HL-60/S4 treated with retinoic acid at 250 ng/mL for 4 days and 3 days (cell line): ENCODE measurements around the gene KCTD5.

Source experiments
- in situ Hi-C: fragments of 300-500 bp; cut with MboI; formaldehyde crosslinking; loops from 2 replicates; pipeline ENCODE4 v1.7.0; 2022; ENCODE audit warnings: low sequenced_read_pairs

KCTD5 gene

DNA sequence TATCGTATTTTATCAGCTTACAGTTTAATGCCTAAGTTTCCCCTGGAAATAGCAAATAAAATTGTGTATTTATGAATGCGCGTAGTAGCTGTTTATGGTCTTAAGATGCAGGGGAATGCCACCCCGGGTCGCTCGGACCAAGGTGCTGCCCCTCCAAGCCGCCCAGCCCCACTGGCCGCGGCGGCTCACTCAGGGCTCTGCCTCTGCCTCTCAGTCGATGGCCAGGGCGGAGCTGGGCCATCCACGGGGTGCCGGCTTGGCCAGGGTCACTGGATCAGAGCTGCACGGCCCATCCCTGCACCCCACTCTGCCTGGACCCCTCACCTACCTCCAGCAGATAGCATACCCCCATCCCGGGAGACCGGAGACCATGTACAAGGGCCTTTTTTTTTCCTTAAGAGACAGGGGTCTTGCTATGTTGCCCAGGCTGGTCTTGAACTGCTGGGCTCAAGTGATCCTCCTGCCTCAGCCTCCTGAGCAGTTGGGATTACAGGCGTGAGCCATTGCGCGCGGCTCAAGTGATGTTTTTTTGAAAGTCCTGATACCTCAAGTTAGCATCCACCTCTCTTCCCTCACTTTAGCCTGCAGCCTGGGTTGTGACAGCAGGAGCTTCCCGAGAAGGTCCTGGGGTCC lies 26.7 kb downstream of the KCTD5 start:
- in situ Hi-C loops, result no loop called here

DNA sequence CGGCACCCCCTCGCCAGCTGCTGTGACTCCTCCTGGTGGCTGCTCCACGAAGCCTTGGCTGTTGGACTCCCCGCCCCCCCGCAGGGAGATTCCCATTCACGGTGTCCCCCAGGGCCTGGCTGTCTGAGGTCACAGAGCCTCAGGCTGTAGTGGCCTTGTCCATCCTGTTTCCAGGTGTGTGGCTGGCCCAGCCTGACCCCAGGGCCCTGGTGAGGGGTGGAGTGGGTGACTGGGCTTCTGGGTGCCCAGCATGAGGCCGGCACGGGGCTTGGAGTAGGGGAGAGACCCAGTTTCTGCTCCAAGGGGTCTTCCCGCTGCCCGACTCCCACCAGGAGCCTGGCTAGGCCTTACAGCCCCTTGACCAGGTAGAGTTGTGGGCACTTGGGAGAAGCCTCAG lies 27.3 kb downstream of the KCTD5 start:
- in situ Hi-C loops, result no loop called here

DNA sequence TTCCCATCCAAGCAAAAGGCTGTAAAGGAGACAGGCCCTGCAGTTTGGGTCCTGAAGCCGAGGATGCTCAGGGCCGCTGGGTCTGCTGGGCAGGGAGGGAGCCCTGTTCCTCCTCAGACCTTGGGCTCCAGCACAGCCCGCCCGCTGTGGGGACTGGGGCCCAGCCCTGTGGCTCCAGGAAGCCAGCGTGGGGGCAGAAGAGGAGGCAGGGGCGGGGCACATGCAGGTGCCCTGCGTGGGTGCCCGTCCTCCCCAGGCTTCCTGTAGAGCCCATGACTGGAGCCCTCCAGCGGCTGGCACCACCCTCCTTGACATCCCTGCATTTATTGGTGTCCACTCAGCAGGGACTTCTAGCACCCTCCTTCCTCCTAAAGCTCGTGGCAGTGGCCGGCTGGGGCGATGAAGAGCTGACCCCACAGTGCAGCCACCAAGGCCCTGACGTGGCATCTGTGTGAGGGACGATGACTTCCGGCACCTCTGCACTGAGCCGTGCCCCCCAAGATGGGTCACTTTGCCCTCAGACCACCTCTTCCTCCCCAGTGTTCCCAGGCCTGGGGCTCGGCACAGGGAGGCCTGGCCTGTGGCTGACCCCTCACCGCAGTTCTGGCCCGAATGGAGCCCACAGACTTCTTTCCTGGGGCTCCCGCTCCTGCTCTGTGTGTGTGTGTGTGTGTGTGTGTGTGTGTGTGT lies 27.8 kb downstream of the KCTD5 start:
- in situ Hi-C loops, result no loop called here

DNA sequence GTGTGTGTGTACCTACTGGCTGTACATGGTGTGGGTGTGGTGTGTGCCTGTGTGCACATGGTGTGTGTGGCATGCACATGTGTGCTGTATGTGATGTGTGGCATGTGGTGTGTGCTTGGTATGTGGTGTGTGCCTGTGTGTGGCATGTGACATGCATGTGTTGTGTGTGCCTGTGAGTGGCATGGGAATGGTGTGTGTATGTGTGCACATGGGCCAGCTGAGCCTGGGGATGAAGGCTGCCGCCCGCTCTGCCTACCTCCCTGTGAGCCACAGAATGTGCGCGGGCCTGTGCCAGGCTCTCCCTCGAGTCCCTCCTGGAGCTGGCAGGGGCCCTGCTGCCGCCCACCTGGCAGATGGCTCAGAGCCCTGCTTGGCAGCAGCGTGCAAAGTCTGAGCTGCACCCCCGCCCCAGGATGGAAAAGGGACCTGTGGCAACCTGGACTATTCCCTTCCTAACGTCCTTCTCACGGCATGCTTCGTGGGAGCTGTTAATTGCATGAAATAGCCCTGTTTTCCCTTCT lies 28.4 kb downstream of the KCTD5 start:
- in situ Hi-C loops, result no loop called here

DNA sequence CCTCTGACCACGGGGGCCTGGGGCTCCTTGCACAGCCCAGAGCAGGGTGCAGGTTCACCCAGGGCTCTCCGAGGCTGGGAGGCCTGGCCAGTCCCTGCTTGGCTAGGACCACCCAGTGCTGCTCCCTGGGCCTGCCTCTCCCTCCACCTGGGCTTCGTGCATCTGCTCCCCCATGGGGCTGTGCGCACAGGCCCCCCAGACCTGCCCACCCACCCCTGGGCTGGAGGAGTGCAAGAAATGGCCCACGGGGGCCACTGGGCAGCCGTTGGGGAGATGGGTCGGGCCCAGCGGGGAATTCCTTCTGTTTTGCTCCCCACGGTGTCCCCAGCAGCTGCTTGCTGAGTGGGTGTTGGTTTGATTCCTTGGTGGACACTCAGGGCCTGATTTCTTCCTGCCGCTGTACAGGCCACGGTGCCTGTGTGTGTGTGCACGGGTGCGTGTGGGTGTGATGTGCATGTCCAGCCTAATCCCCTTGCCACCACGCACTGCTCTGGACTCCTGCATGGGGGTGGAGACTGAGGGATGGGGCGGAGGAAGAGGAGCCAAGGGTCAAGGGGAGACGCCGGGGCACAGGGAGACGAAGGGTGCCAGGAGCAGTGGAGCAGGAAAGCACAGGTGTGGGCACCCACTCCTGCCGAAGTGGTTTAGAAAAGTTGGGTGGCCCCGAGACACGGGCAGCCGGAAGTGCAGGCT lies 29.2 kb downstream of the KCTD5 start:
- in situ Hi-C loops, result no loop called here

DNA sequence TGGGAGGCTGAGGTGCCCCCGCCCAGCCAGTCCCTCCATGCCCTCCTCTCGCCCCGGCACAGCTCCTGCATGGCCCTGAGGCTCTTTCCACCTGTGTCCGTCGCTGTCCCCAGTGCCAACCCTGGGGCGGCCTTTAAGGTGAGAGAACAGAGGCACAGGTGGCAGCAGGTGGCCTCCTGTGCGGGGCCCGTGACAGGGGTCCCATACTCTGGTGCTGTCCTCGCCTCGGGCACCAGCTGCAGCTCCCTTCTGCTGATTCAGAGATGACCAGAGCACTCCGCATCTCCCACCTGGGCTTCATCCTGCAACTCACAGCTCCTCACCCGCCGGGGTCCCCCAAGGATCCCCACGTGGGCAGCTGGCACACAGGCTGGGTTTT lies 29.7 kb downstream of the KCTD5 start:
- in situ Hi-C loops, result no loop called here

DNA sequence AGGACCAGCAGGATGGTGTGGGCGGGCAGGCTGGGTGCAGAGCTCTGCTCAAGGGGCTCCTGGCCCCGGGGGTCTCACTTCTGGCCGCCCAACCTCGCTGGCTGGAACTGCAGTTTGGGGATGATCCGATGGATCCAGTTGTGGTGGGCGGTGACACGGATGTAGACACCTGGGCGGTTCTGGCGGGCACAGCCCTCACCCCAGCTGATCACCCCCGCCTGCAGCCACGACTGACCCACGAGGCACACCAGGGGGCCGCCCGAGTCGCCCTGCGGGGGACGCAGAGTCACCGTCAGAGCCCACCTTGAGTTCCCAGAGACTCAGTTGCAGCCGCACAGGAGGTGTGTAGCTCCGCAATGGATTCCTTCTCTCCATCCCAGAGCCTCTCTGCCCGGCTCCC lies 30.2 kb downstream of the KCTD5 start:
- in situ Hi-C loops, result no loop called here

DNA sequence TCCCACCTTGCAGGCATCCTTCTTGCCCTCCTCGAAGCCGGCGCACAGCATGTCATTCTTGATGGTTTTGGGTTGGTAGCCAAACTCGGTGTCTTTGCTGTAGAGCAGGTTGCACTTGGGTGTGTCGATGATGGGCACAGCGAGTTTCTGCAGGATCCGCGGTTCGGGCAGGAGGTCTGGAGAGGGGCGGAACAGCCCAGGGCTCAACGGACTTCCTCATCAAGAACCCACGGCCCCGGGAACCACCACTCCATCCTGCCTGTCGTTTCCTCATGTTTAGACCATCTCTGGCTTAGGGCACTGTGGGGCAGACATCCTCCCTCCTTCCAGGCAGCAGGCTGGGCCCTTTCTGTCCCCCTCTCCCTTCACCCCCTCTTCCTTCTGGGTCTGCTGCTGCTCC lies 31.2 kb downstream of the KCTD5 start:
- in situ Hi-C loops, result no loop called here

DNA sequence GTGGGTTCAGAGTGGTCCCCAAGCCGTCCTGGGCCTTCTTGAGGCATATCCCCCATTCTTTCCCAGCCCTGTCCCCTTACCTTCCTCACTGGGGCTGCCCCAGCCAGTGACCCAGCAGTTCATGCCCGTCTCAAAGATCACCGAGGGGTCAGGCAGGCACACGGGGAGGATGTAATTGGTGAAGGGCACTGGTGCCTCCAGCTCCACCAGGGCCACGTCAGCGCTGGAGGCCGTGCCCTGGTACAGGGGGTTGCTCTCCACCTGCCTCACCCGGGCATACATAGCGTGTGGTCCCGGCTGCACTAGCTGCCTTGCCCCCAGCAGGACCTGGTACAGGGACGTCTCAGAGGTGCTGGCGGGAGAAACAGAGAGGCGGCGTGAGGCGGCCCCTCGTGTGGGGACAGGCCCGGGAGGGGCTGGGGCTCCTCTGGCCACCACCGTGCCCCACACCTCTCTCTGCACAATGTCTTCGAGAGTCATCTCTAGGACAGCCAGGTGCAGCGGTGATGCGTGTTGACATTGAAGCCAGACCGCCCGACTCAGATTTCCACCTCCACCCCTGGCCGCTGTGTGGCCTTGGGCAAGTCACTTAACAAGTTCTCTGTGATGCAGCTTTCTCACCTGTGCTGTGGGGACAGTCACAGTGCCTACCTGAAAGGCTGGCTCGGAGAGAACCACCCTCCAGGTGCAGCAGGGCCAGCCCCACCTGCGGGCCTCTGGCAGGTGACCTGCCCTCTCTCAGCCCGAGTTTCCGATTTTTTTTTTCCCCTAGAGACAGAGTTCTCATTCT lies 31.9 kb downstream of the KCTD5 start:
- in situ Hi-C loops, result no loop called here

DNA sequence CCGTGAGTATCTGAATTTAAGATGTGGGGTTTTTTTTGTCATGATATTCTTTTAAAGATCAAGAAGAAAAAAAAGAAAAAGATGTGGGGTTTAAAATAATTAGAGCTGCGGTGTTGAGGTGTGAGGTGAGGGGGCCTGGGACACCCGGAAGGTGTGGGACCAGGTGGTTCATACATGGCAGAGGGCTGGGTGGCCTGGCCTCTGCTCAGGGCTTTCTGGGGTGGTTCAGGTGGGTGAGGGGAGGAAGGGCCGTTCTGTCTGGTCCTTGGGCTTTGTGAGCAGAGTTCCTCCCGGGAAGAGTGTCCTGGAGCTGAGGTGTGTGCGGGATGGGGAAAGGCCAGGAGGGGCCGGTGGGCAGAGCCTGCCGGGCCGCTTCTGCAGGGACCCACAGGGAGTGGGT lies 32.7 kb downstream of the KCTD5 start:
- in situ Hi-C loops, result no loop called here

DNA sequence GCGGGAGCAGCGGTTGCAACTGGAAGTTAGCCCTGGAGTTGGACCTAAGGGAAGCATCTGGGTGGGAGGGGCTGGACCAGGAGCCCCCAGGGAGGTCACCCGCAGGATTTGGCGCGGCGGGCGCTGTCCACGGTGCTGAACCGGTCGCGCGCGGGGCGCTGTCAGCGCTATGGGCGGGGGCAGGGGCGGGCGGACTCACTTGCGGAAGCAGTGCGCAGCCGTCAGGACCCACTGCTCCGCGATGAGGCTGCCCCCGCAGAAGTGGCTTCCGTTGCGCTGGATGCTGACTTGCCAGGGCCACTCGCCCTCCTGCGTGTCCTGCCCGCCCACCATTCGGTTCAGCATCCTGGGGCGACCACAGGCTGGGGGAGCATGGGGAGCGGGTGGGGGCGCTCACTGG lies 33.2 kb downstream of the KCTD5 start:
- in situ Hi-C loops, result no loop called here

DNA sequence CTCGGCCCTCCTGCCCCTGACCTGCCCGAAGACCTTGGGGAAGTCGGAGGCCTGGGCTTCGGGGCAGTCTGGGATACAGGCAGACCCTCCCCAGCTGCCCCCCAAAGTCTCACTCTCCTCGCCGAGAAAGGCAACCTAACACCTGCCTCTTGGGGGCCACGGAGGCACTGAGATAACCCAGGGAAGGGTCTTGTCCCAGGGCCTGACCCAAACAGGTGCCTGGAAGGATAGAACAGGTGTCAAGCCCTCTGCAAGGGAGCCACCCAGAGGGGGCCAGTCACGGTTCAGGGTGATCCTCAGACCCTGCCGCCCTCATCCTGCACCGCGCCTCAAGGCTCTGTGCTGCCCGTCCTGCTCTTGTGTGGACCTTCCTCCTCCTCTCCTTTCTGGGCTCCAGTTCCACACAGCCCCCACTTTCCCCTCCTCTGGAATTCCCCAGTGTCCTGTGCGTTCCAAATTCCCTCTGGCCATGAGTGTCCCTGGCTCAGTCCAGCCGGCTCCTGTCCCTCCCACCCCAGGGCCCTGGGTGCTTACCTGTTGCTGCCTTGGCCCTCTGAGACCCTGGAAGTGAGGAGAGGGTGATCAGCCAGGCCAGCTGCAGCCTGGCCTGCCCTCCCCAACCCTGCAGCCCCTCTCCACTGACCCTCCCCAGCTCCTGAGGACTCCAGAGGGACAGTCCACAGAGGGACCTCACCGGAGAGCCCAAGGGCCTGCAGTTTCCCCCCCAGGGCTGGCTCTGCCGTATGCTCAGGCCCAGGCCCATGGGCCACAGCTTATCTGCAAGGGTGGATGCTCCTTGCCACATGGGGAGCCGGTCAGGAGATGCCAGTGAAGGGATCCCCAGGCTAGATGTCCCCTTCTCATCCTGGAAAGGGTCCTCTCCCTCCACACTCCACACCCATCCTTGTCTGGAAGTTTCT lies 33.9 kb downstream of the KCTD5 start:
- in situ Hi-C loops, result no loop called here

DNA sequence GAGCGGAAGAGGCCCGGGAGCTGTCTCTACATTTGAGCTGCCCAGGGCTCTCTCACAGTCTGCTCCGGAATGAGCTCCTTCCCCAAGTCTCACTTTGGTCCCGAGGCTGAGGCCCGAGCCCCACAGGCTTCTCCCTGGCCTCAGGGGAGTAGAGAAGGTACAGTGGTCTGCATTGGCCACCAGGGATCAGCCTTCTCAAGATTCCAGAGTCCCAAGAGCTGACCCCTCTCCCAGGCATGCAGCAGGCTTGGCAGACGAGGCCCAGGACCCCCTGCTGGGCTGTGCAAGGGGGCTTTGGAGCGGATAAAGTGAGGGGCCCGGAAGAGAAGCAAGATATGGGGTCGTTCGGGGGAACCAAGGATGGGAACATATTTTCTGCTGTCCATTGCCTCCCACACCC lies 34.6 kb downstream of the KCTD5 start:
- in situ Hi-C loops, result no loop called here

DNA sequence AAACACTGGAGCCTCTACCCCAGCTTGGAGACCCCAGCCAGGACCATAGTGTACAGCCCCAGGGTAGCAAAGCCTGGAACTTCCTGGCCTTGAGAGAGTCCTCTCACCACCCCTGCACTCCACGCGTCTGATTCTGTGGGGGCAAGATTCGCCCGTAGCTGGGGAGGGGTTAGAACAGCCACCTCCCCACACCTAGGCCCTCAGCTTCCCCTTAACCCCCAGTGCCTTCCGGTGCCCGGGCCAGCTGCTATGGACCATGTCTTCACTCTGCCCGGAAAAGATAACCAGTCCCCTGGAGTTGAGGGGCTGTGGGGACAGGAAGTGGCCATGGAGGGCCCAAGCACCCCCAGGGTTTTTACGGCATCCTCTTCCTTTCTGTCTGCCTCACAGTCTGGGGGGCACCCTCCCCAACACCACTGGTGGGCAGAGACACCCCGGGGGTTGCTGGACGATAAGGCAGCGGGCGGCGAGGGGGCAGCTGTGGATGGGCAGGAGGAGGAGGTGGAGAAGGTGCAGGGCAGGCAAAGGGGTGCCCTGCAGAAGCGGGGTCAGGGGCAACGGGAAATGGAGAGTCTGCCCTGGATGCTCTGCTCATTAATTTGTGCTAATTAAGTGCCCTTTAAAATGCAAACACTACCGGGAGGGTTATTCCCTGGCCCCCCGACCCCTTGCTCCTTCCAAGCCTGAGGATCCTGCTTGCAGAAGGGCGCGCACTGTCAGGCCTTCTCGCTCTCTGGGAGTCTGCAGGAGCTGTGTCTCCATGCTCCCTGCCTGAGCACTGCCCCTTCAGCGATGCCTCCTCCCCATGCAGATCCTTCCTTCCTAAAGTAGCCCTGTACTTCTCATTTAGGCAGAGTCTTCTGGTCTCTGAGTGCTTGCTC lies 35.3 kb downstream of the KCTD5 start:
- in situ Hi-C loops, result no loop called here

DNA sequence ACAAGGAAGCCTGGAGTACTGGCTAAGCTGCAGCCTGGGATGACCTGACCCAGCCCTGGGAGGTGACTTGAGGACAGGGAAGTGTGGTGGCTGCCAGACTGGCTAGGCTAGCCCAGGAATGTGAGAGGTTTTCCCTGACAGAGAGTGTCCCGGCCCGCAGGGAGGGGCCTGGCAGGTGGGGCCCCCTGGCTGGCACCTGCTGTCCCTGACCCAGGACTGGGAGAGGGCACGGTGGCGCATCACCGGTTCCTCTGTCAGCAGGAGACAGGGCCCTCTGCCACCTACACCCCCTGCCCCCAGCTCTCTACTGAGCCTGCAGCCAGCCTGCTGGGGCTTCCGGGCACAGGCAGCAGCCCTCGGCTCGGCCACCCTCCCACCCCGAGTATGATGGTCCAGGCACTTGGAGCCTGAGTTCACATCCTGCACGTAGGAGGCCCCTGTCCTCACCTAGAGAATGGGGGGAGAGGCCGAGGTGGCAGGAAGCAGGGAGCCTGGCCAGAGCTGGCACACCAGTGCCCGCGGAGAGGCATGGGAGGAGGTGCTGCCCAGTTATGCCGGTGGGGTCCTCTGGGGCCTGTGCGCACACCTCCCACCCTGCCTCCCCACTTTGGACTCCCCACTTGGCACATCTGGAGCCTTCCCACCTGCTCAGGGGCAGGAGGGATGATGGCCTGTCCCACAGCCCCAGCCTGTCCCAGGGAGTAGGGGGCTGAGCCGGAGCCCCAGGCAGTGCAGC lies 37.2 kb downstream of the KCTD5 start:
- in situ Hi-C loops, result no loop called here

DNA sequence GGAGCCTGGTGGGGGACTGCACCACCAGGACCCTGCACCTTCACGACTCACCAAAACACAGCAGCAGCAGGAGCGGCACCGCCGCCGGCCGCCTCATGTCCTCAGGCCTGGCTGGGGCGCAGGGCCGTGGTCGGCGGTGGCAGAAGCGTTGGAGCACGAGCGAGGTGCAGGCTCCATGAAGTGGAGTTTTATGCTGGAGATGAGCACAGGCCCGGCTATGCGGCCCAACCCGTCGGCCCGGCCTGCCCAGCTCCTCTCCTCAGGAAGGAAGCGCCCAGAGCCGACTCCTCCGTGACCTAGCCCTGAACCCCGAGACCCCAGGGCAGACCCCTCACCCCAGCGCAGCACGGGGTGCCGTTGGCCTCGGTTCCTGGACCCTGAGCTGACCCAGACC lies 37.7 kb downstream of the KCTD5 start, which contains the start of gene PRSS27:
Gene PRSS27 (minus strand): TSS at position 161 of the 394 bp plus-strand sequence. CDS start 64 bp downstream, at position 97.
- in situ Hi-C loops, result no loop called here

DNA sequence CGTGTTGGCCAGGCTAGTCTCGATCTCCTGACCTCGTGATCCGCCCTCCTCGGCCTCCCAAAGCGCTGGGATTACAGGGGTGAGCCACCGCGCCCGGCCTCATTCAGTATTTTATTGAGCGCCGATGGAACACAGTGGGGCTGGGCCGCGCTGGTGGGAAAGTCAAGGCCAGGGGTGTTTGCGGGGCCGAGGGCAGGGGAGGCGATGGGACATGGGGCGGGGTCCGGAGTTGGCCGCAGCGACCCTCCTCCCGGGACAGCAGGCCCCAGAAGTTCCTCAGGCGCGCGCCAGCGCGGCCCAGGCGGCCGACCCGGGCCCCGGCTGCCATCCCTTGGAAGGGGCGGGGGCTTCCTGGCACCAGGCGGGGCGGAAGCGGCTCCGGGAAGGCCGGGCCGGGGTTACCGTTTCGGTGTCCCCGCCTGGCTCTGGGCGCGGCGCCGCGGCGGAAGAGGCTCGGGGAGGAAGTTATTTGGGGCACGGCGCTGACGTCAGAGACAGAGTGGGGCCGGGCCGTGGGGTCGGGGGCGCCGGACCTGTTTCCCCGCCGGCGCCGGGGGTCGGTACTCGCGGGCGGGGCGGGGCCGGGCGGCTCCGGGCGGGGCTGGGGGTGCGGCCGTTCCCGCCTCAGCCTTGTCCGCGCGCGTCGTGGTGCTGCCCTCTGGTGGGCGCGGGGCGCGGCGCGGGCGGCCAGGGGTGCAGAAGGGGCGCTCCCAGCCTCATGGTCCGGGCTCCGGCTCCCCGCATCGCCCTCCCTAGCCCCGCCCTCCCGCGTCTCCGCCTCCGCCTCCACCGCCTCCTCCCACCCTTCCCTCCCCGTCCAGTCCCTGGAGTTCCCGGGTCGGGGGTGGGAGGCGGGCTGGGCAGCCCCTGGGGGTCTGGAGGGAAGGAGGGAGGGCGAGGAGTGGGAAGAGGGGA lies 38.7 kb downstream of the KCTD5 start:
- in situ Hi-C loops, result no loop called here
